Inferior parietal cortex (tissue), 1 donor: ENCODE measurements around the gene SLC6A2.
"Not testable (repeated sequence)": the region's sequence is repeated elsewhere in the genome, so short reads cannot be mapped to it uniquely, and the experiment has no call there.

ENCODE experiments used
- DNase-seq: peaks from one replicate; pipeline ENCODE4 v3.0.0-alpha.2; 2016; ENCODE audit errors: extremely low spot score

SLC6A2 gene

GRCh38 chr16:55655897-55656681 lies at the start of gene SLC6A2:
Gene SLC6A2, plus strand, starts transcription at chr16:55655988. Its CDS starts 707 bp downstream, at chr16:55656695.
- no peak for DNase-seq

DNA sequence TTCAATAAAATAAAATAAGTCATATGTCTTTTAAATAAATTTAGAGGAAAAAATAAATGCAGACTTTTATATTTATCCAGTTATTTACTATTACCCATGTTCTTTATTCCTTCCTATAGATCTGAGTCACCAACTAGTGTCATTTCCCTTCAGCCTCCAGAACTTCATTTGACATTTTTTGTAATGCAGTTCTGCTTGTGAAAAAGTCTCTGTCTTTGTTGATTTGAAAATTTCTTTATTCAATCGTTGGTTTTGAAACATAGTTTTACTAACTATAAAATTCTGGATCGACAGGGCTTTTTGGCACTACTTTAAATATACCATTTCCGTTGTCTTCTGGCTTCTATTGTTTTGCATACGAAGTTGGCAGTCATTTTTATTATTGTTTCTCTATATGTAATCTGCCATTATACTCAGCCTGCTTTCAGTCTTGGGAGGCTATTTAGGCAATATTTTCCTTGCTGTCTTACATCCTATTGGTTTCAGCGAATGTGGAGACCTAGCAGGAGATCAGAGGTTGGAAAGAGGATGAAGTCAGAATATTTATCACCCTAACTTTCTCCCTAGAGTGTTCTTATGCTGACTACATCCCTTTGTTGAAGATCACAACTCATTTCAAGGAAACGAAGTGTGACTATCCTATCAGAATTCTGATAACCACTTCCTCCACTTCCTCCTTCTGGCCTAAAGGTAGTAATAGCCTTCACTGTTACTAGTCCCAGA lies 42.0 kb upstream of the SLC6A2 start:
- no peak for DNase-seq

DNA sequence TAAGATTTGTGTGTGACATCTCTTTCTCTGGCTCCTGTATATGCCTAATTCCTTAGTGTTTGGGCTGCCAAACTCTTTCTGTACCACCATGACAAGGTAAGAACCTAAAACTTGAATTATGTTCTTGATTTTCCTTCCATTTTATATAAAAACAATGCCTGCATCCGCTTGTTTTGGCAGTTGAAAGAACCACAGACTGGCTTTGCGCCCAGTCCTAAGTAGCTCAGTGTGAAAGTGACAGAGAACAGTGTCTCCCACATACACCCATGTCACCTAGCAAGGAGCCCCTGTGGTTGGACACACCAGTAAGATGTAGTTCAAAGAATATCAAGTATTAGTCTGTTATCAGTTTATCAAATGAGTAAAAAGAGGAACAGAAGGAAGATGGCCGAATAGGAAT lies 40.7 kb upstream of the SLC6A2 start:
- DNase-seq: no peak

DNA sequence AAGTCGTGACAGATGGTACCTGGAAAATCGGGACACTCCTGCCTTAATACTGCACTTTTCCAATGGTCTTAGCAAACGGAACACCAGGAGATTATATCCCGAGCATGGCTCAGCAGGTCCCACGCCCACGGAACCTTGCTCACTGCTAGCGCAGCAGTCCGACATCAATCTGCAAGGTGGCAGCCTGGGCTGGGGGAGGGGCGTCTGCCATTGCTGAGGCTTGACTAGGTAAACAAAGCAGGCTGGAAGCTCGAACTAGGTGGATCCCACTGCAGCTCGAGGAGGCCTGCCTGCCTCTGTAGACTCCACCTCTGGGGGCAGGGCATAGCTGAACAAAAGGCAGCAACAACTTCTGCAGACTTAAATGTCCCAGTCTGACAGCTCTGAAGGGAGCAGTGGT lies 40.1 kb upstream of the SLC6A2 start:
- not testable (repeated sequence) for DNase-seq

DNA sequence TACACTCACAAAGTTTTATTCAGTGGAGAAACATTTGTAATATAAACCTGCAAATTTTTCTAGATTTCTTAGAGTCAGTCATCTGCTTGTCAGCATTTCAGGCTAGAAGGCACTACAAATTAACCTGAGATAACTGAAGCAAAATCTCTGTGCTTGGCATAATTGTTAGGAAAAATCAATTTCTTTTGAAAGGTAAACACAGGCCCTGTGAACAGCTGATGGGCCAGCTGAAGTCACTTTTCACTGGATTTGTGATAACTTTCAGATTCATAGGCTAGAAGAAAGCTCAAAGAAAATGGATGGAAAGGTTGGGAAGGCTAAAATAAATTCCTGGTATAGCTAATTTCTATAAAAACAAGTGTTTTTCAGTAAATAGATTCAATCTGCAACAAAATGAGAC lies 34.0 kb upstream of the SLC6A2 start:
- no peak for DNase-seq

- DNase-seq: no peak
These were observed 33.5 kb upstream of the SLC6A2 start for GRCh38 chr16:55622272-55622671.

DNA sequence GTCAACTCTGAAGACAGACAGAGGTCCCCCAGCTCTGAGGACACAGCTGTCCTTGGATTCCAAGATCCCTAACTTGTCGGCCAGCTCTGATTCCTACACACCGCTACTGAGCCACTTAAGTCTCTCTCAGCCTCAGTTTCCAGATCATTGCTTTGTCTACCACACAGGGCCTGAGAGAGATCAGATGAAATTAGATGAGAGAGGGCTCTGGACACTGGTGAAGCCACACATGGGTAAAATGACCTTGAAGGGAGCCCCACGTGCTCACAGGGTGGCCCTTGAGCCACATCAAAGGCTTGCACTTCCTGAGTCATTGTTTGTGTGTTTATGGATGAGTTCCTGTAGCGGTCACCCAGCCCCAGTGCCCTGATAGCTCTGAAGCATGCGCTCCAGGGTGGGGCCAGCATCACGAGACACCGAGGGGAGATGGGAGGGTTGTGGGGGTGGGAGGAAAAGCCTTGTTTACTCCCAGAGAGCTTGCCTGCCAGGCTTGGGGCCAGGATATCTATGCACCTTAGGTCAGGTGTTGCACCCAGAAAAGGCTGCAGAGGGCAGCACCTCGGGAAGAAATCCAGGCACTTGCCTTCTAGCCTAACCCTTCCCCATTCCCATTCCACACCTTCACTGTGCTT lies 32.7 kb upstream of the SLC6A2 start:
- no peak for DNase-seq

- no peak for DNase-seq
These were observed 32.1 kb upstream of the SLC6A2 start for GRCh38 chr16:55623640-55624039.

DNA sequence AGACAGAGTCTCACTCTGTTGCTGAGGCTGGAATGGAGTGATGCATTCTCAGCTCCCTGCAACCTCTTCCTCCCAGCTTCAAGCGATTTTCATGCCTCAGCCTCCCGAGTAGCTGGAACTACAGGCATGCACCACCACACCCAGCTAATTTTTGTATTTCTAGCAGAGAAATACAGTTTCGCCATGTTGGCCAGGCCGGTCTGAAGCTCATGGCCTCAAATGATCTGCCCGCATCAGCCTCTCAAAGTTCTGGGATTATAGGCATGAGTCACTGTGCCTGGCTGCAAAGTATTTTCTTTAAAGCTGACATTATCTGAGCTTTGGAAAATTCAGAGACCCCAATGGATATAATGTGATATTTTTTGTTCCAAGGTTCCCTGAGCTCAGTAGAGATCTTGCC lies 31.1 kb upstream of the SLC6A2 start:
- DNase-seq: no peak

DNA sequence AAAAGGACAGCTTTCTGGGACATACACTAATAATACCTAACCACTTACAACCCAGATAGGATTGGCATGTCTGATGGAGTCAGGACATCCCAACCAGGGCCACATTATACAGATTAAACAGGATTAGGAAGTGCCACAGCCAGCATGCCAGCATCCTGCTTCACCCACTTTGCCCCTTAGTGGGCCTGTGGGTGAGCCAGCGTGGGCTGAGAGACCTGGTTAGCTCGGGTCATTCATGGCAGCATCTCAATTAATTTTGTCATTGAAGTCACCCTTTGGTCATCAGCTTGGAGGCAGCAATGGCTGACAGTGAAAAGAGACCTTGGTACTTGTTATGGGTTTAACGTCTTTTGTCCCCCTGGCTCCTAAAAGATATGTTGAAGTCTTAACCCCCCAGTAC lies 29.9 kb upstream of the SLC6A2 start:
- no peak for DNase-seq

DNA sequence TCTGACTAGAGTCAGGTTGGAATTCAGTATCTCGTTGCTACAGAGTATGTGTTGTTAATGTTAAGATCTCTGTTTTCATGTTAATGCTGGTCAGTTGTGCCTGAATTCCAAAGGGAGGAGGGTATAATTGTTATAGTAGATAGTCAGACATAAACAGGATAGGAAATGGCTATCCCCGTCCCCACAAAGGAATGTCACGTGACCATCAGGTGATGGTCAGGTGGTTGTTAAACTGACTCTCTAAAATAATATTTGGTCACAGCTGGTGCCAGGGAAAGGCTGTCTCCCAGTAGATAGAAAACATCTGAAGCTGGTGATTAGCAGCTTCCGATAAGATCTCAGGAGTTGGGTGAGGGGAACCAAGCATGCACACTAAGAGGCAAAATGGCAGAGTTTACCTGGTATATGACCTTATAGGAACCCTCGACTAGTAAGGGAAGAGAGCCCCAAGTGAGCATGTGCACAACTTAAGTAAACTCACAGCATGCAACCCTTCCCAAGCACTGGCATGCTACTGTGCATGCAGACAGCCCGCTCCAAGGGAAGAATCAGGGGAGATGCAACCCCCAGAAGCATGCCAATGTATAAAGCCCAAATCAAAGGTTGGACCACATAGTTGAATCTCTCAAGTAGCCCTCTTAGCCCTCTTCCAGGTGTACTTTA lies 27.4 kb upstream of the SLC6A2 start:
- no peak for DNase-seq

- DNase-seq: no peak
These were observed 25.0 kb upstream of the SLC6A2 start for GRCh38 chr16:55630774-55631173.

DNA sequence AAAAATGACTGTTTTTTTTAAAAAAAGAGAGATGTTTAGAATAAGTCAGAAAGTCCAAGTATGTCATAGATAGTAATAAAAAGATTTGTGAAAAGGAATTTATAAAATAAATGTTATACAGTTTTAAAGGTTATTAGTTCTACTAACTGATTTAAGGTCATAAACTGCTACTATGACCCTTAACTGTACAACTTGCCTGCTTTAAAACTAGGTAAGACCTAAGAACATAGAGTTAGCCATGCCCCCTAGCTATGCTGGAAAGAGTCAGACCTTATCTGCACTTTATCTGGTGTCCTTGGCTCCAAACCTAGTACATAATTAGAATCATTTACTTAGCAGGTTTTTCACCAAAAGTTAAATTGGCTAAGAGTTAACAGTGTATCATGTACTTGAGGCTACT lies 23.5 kb upstream of the SLC6A2 start:
- DNase-seq: no peak

GRCh38 chr16:55634193-55634592 lies 21.6 kb upstream of the SLC6A2 start:
- DNase-seq: no peak

- DNase-seq: no peak
These were observed 17.5 kb upstream of the SLC6A2 start for GRCh38 chr16:55638256-55638655.

DNA sequence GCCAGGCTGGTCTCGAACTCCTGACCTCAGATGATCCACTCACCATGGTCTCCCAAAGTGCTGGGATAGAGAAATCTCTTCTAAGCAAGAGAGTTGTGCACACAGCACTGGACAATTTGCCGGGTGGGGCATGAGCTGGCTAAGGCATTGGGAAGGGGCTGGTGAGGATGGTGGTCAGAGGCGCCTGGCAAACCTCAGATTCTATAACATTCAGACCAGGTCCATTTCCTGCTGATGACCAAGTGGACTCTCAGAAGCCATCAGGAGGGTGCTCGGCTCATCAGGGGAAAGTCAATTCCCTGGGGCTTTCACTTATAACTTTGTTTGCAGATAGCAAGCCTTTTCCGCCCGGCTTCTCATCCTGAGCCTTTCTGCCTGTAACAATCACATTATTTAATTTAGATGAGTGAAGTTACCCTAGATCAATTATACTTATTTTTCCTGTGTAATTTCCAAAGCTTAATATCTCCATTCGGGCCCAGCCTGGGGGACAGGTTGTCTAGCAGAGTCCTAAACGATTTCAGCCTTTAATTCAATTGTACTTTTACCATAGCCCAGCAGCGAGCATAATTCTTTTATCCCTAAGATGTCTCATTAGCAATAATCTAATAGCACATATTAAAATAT lies 15.0 kb upstream of the SLC6A2 start:
- no peak for DNase-seq

DNA sequence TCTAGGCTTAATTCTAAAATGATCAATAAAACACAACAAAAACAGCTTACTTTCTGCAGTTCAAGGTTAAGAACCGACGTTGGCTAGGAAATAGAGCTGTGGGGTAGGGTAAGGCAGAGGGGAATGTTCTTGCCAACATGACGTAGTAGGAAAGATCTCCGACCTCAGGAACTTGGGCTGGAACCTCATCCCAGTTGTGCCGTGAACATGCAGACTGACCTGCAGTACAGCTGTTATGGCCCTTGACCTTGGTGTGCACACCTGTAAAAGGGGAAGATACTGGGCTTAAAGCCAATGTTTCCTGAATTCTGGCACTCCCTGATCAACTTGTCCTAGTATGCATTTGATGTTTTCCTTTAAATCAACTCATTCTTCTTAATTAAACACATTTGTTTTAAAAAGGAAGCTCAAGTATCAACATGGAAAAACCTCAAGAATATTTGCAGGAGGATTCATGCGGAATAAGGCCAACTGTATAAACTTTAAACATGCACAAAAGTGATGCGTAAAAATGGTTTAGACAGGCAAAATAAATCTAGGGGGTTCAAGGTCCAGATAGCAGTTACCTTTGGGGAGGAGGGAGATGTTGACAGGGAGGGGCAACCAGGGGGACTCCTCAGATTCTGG lies 14.2 kb upstream of the SLC6A2 start:
- no peak for DNase-seq

GRCh38 chr16:55642611-55643010 lies 13.2 kb upstream of the SLC6A2 start:
- DNase-seq: no peak

GRCh38 chr16:55643161-55643970 lies 12.4 kb upstream of the SLC6A2 start:
- no peak for DNase-seq

- DNase-seq: no peak
These were observed 9.8 kb upstream of the SLC6A2 start for GRCh38 chr16:55645986-55646385.

GRCh38 chr16:55647343-55647742 lies 8.4 kb upstream of the SLC6A2 start:
- no peak for DNase-seq
